ENCODE data around the gene MYLK3. TPM values are rescaled to one million over a fixed set of nuclear protein-coding genes. Genes with fewer than 3 reads are reported as not detected.

The MYLK3 gene
- total and polyA plus RNA-seq, 9 donors = 0.24 to 2.0 (median 0.68) TPM

GRCh38 chr16:46712911-46713310, 35.2 kb downstream of the MYLK3 start:
- intact Hi-C loops (cut with DNase I) = no loop called here
- Histone ChIP-seq H3K9me3 (no peaks in the 10 kb centered on the region), H3K27me3 (no peaks in the 10 kb centered on the region), H3K4me3 (no peak overlapping the region), H3K27ac (no peak overlapping the region), H3K36me3 (no peaks in the 10 kb centered on the region), H3K4me1 (ENCODE audit: insufficient read depth) (no peaks in the 10 kb centered on the region)
- DNase-seq = no peak
- WGBS, 3 donors = 77 to 81% (median 81%) methylated on average over 3 of the region's 3 CpGs
- TF ChIP-seq EP300 (IDR thresholded peaks at IDR 0.05) (no peak), POLR2A (IDR thresholded peaks at IDR 0.05) (no peak), CTCF (IDR thresholded peaks at IDR 0.05) (no peak)

- Histone ChIP-seq H3K27ac (no peak overlapping the region), H3K27me3 (no peaks in the 10 kb centered on the region), H3K36me3 (no peaks in the 10 kb centered on the region), H3K4me3 (no peak overlapping the region), H3K9me3 (no peaks in the 10 kb centered on the region), H3K4me1 (ENCODE audit: insufficient read depth) (no peaks in the 10 kb centered on the region)
- no peak for TF ChIP-seq EP300 (IDR thresholded peaks at IDR 0.05)
- no peak for TF ChIP-seq CTCF (IDR thresholded peaks at IDR 0.05)
- no peak for TF ChIP-seq POLR2A (IDR thresholded peaks at IDR 0.05)
- DNase-seq = no peak
- 61 to 72% (median 65%) methylated on average over 10 of the region's 10 CpGs for WGBS, 3 donors
- intact Hi-C loops (cut with DNase I) = no loop called here
Measured at GRCh38 chr16:46711106-46712058, 36.8 kb downstream of the MYLK3 start.

GRCh38 chr16:46709469-46710005, 38.6 kb downstream of the MYLK3 start:
- no peaks in the 10 kb centered on the region for H3K36me3 ChIP-seq
- no peaks in the 10 kb centered on the region for H3K4me1 ChIP-seq (ENCODE audit: insufficient read depth)
- H3K27ac ChIP-seq = no peak overlapping the region
- no peaks in the 10 kb centered on the region for H3K27me3 ChIP-seq
- intact Hi-C loops (cut with DNase I) = no loop called here
- no peak overlapping the region for H3K4me3 ChIP-seq
- no peak for DNase-seq
- 37 to 40% (median 38%) methylated on average over 3 of the region's 3 CpGs for WGBS, 3 donors
- TF ChIP-seq CTCF (IDR thresholded peaks at IDR 0.05) = no peak
- TF ChIP-seq EP300 (IDR thresholded peaks at IDR 0.05) = no peak
- TF ChIP-seq POLR2A (IDR thresholded peaks at IDR 0.05) = no peak
- H3K9me3 ChIP-seq = no peaks in the 10 kb centered on the region

GRCh38 chr16:46706642-46707041, 41.5 kb downstream of the MYLK3 start:
- 0% methylated on average over 1 of the region's 1 CpG for WGBS, 3 donors
- DNase-seq = no peak
- Histone ChIP-seq H3K9me3 (no peaks in the 10 kb centered on the region), H3K27me3 (no peaks in the 10 kb centered on the region), H3K36me3 (no peaks in the 10 kb centered on the region), H3K4me1 (ENCODE audit: insufficient read depth) (no peaks in the 10 kb centered on the region), H3K4me3 (no peak overlapping the region), H3K27ac (no peak overlapping the region)
- intact Hi-C loops (cut with DNase I) = no loop called here
- TF ChIP-seq CTCF (IDR thresholded peaks at IDR 0.05) = no peak
